ENCODE data around the gene ATP11A.
"Not testable (repeated sequence)": the region's sequence is repeated elsewhere in the genome, so short reads cannot be mapped to it uniquely, and the experiment has no call there.

ATP11A gene

DNA sequence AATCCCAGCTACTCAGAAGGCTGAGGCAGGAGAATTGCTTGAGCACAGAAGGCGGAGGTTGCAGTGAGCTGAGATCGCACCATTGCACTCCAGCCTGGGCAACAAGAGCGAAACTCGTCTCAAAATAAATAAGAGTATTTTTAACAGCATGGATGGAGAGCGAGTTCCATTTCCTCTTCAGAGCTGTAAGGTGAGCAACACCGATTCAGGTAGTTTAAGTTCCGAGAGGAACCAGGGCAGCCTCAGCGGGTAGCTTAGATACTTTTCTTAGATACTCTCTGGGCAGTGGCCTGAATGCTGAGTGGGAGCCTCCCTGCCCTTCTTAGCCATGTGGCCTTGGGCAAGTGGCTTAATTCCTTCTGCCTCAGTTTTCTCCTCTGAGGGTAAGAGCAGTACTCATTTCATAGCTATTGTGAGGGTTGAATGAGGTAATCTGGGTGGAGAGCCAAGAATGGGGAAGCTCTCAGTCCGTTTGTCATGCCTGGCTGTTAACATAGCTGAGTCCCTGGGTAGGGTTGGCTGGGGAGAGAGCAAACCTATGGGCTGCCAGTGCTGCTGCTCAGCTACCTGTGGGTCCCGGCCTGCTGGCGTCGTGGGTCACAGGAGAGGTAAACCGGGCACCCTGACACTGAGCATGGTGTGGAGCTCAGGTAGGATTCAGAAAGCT, 4.1 kb downstream of the ATP11A start:
- DNase-seq: no peak

DNA sequence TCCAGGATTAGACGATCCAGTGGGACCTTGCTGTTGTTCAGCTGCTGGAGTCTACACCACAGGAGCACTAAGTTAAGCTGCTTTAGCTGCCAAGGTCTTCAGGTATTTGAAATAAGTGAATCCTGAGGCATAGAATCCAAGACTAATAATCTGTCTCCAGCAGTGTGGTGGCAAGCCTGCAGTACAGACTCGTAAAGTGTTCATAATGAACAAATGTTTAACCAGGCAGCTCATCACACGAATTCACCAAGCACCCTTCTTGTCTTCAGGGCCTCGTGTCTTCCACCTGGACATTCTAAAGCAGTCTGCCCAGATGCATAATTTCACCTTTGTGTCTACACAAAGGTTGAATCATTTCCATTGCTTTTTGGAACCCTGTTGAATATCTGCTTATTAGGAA, 5.3 kb downstream of the ATP11A start:
- DNase-seq: no peak

DNA sequence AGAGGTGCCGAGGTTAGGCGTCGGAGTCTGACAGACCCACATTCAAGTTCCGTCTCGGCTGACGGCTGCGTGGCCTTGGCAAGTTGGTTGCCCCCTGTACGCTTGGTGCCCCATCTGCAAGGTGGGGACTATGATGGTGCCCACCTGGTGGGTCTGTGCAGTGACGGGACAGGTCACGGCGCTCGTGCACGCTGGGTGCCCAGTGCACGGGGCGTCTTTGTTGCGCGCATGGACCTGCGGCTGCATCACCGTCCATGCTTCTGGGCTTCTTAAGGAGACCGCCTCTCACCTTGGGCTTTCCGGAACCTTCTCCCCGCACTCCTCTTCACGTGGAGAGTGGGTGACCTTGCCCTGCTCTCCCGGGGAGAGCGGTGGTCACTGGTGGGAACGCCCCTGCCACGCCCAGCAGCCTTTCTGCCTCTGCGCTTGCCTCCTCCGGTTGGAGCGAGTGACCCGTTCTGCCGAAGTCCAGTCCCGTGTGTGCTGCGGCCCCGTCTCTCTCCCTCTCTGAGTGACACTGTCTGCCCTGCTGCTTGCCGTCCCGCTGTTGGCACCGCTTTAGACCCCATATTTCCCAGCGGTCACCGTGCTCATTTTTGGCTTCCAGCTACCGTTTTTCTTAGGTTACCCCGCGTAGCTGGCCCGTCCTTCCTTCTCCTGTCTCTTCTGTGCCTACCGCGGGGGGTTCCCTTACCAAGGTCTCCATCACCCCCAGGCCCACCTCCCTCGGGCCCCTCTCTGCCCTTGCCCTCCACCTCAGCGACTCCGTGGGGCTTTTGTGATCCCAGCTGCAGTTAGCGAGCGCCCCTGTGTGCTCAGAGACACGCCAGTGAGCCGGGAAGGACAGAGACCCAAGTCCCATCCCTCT, 6.4 kb downstream of the ATP11A start:
- DNase-seq: no peak

DNA sequence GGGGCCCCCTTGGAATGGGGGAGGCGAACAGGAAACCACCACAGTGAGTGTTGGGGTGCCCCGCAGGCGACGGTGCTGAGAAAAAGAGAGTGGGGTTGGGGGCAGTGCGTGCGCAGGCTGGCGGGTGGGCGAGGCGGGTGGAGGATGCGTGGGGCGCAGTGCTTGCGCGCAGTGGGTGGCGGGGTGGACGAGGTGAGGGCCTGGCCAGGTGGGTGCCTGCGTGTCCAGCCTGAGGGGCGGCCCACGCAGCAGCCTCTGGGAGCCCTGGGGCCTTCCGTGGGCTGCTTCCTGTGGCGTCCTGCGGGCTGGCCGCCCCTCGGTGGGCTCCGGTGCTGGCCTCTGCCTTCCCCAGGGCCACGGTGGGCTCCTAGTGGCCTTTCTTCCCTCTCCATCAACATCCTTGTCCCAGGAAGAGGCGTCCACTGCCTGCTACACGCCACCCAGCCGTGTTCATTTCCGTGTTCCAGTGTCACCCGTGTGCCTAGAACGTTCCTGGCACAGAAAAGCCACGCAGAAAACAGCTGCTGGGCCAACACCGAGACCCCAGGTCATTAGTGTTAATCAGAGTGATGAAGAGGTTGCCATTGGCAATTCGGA, 7.1 kb downstream of the ATP11A start:
- DNase-seq: no peak

DNA sequence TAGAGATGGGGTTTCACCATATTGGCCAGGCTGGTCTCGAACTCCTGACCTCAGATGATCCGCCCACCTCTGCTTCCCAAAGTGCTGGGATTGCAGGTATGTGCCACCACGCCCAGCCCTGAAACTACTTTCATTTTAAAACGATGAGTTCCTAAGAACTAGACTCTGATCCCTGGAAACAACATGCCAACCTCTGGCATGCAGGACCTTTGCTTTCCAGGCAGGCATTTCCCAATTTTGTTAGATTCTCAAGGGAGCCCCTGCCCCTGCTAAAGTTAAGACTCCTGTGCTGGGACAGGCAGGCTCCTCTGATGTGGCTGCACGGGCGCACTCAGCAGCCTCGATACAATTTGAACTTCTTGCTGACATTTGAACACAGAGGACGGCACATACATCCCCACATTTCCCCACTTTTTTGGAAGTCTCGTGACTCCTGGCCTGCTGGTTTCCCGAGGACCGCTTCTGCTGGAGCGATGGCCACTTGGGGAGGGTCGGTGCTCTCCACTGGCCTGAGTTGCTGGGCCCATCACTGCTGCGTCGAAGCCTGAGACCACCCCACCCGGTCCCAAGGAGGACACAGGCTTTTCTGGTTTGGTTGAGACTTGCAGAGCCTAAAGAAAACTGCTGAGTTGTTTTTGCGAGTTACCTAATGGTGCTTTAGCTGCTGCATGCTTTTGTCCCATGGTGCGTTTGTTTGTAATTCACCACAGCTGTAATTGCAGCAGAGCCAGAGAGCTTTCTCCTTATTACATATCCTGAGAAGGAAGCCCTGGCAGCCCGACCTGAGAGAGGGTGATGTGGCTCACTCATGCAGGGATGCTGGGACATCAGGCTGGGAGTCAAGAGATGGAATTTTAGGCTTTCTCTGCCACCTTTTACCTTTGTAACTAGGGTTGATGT, 8.2 kb downstream of the ATP11A start:
- DNase-seq: no peak

DNA sequence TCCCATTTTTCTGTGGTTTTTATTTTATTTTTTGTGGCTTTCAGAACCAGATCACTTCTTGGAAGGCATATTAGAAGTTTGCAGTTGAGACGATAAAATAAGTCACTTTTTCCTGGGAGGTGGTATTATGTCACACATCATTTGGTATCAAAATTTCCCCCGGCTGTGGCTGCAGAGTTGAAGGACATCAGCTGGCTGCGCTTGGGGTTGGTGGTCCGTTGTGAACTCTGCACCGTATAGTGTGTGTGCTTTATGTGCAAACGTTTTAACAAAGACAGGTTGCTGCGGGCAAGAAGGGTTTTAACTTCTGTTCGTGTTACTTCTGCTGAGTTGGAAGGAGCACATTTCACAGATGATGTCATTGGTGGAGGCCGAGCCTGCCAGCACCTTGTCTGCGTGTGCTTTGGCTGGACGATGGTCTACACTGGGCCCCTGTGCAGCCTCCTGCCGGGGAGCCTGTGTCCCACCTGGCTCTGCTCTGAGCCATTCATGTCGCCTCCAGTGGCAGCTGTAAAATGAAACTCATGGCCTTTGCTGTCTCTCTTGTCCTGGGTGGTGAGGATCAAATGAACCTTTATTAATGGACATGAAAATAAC, 9.6 kb downstream of the ATP11A start:
- no peak for DNase-seq

DNA sequence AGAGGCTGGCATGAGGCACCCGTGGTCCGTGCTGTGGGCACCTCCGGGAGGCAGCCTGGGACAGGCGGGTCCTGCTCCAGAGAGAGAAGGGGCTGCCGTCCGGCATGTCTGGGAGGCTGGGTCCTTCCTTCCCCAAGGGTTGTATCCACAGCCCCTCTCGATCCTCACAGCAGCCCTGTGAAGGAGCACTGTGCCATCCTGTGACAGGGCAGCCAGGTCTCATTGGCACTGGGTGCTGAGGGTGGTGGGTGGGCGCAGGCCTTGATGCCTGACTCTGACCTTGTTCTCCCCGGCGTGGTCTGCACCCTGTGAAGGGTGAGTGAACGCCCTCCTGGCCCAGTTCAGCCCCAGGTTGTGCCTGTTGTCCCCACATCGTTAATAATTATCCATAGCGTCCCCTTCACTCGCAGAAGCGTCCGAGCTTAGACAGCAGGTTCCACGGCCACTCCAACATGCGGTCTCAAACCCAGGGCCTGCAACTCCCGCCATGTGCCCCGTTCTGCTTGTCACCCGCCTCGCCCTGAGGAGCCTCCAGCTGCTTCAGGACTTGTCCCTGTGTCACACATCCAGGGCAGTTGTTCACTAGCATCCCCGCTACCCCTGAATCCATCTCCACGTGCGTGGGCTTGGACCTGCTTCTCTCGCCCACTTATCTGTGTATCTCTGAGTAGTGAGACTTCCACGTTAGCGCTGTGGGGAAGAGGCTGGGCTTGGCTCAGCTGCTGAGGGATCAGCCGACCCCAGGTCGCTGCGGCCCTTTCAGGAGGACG, 10.6 kb downstream of the ATP11A start:
- no peak for DNase-seq

DNA sequence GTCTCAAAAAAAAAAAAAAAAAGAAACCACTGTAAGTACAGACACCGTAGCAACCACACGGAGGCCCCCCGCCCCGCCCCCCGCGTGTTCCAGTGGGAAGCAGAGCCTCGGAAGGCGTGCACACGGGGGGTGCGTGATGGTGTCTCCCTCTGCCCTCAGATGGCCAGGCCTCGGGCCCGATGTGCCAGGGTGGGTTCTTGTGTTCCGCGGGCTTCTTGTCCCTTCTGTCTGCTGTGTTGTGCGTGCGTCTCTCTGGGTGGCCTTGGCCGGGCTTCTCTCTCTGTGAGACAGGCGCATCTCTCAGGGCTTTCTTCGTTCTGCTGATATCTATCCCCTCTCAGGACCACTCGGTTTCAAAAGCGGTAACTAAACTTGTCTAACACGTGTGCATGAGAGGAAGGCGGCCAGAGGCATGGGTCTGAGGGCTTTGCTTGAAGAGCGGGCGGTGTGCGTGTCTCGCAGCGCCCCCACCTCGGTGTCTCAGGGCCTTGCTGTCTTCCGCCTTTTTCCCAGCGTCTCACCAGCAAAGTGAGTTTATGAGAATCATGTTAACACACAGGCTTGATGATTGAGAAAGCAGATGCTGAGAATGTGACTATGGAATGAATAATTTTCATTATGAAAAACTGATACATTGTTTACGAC, 12.6 kb downstream of the ATP11A start:
- DNase-seq: no peak

DNA sequence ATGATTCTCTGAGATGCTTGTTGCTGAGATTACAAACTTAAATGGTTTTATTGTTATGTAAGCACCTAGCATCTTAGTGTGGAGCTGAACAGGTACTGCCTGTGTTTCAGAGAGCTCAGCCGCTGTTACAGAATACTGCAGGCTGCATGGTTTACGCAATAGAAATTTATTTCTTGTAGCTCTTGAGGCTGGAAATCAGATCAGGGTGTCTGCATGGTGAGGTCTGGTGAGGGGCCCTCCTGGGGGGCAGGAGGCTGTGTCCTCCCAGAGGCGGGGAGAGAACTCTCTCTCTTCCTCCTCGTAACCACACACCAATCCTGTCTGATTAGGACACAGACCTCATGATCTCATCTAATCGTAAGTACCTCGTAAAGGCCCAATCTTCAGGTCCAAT, 13.1 kb downstream of the ATP11A start:
- no peak for DNase-seq

DNA sequence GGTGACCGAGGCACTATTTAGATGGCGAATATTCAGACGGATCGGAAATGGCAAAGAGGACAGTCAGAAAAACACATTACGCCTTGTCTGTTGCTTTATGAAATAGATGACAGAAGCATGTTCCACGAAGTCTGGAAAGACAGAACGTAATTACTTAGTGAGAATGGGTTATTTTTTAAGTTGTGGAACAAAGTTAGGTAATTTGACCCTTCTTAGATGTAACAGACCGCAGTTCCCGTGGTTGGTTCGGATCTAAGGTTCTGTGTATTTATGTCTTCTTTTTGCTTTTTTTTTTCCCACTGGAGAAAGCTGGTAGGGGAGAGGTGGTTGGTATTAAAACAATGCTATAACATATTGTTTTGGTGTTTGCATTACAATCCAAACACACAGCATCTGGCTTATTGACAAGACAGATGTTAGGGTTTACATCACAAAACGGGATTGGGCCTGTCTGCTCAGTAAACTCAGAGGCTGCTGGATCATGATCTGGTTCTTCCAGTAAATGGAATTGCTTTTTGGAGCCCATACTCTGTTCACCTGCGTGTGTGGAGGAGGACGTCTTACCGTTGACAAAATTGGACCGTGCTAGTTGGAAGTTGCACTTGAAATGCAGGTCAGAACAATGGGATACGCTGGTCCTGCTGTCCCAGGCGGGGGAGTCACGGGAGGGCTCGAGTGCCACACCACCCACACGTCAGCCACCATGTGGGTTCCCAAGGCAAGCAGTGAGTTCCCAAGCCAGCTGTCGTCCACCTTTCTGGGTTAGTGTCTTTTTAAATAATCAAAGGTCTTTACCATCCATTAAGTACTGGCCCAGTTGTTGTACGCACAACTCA, 13.8 kb downstream of the ATP11A start:
- no peak for DNase-seq

DNA sequence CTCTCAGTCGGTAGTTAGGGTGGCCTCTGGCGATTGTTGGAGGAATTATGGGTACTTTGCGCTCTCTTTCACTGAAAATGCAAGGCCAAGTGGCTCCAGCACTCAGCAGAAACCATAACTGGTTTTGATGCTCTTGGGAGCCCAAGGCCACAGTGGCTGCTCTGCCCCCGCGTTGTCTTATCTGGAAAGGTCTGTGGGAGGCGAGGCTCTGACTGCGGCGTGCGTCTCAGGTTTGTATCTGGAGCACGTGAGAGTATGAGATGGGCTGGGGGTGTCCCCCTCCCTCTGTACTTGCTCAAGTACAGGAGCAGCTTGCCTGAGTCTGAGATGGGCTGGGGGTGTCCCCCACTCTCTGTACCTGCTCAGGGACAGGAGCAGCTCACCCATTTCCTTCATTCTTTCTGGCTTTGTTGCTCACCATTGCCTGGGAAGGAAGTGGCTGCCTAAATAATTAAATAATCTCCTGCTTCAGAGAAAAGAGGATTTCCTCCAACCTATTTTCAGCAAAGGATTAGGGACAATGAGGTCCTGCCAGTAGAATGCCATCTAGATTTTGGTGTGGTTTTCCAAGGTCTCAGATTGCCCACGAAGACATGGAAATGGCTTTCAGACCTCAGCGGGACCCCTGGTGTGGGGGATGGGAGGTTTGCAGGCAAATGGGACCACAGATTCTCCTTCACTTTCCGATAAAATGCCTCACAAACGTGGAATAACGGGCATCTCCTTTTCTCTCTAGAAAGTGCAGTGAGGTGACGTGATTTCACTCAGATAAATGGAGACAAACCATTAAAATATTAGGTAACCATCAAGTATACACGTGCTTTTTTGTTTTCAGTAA, 14.7 kb downstream of the ATP11A start:
- DNase-seq: no peak

DNA sequence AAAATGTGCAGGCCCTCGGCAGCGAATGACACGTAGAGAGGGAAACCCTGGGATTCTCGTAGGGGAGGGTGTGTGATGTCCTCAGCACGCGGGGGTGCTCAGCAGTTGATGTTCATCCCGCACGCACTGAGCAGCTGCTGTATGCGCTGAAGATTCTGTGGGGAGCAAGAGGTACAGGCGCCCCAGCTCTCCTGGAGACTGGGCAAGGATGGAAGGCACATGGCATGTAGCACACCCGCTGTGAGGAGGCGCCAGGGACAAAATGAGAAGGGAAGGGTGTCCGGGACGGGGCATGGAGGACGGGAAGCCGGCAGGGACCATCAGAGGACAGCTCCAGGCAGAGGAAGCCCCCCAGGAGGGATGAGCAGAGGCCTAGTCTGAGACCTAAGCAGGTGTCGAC, 15.4 kb downstream of the ATP11A start:
- DNase-seq: no peak

DNA sequence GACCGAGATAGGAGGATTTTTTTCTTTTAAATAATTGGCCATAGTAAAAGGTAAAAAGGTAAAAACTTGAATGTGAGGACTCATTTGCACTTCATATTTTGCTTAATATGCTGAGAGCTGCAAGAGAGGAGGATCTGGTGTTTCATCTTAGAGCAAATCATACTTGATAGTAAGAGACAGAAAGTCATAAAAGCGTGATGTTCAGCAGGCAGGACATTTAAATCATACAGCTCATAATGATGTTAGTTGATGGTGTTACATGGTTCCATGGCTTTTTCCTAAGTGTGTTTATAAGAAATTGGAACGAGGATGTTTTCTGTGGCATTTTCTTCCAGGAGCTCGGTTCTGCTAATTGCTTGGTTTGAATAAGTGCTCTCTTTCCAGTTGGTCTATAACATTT, 16.3 kb downstream of the ATP11A start:
- DNase-seq: no peak

DNA sequence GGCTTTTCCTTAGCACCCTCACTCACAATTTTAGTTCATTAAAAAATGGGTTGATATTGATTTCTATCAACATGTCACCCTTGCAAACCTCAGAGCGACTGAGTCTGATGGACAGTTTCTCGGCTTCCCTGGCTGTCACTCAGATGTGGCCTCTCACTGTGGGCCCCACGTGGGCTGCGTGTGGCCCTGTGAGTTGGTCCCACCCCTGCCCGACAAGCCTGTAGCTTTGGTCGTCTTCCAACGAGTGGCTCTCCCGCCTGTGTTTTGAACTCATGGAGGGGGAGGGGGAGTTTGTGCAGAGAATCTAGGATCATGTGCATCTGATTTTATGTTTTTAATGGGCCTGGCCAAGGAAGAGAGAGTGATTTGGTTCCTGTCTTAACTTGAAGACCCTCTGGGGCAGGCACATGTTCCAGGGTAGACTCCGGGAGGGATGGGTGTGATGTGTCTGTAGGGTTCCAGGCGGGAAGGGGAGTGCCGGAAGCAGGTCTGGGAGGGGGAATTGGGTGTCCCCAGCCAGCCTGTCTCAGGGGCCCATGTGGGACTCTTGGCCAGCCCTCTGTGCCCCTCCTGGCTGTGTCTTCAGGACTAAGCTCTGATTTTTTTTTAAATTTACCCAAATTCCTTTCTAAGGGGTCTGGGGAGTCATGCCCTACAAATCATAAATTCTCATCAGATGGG, 18.9 kb downstream of the ATP11A start:
- no peak for DNase-seq

DNA sequence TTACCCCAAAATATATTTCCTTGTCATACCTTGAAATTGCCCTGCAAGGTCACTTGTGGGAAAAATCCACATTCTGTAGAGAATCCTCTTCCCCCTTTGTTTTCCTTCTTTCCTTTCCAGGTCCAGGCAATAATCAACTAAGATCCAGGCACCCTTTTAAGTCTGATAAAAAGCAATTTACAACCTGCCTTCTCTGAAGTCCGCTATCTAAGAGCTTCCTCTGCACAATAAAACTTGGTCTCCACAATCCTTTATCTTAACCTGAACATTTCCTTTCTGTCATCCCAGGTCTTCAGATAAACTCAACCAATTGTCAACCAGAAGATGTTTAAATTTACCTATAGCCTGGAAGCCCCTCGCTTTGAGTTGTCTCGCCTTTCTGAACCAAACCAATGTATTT, 19.5 kb downstream of the ATP11A start:
- DNase-seq: not testable (repeated sequence)

DNA sequence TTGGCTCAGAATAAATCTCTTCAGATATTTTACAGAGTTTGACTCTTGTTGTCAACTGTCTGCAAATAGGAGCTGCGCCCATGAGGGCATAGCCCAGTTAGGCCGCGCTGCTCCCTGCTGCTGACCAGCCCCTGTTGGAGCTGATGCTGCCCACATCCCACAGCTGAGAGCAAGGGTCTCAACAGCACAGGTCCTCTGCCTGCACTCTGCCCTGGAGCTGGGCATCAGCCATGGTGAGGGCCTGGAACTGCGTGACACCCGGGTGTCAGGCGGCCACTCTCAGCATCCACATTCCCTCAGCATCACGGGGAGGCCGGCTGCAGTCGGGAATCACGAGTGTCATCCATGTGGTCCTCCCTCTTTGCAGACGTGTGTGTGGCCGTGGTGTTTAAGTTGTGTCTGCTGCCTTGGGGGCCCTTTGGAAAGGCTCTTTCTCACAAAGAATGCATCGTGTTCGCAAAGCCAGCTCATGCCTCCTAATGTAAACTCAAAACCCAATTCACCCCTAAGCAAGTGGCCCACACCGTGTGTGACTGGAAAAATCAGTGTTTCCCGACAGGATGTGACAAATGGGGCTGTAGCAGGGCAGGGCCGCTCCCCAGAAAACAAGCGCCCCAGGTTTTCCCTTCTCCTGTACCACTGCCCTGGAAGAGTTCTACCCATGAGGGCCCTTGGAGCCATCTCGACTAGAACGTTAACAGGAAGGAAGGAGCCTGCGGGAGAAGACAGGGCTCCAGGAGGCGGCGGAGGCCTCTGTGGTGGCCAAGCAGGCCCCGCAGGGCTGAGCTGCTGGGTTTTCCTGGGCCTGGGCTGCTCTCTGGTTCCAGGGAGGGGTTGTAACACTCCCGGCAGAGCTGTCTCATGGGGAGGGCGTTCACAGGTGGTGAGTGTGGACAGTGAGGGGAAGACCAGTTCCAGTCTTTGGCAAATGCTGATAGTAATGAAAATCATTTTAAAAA, 20.3 kb downstream of the ATP11A start:
- no peak for DNase-seq

DNA sequence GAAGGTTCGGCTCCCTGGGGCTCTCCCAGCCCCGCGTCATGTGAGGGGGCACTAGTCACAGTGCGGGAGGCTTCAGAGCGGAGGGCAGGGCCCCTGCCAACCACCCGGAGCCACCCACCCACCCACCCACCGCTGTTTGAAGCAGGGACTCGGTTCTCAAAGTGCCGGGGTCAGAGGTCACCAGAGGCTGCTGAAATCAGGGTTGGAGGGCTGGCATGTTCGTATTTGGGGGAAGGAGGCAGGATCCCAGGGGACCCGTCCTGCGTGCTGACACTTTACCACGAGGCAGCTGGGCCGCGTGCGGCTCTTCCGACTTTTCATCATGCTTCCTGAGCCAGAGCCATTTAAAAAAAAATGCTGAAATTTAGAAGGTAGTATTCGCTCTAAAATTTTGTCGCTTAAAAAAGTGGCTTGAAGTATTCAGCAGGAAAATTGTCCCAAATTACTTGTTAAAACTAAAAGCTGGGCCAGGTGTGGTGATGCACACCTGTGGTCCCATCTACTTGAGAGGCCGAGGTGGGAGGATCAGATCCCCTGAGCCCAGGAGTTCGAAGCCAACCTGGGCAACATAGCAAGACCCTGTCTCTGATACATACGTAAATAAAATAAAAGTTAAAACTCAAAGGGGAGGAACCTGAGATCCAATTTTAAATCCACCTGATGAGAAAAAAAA, 21.2 kb downstream of the ATP11A start:
- no peak for DNase-seq

Data from central memory CD4-positive, alpha-beta T cell (primary cell).